Subcutaneous adipose tissue (tissue), 4 donors: ENCODE results near the gene MED13L. TPM values are rescaled to one million over a fixed set of nuclear protein-coding genes. Genes with fewer than 3 reads are reported as not detected.

ENCODE experiments used
- total RNA-seq, 4 donors: library from RNA; depleted of rRNA; stranded (reverse); fragments of >200 nt; gene quantifications; one replicate each; pipeline ENCODE4 v1.1.0, GENCODE V29; 2016
- TF ChIP-seq, protein P1 (sequence below): fragments of 450-650 bp; IDR thresholded peaks from one replicate; pipeline ENCODE4 v1.5.1; 2016; ENCODE audit warnings: low read depth, mild to moderate bottlenecking, control low read depth, antibody characterized with exemption, moderate library complexity

MED13L gene
- total RNA-seq, 4 donors from 2014 or later, result 164 to 285 (median 225) TPM

DNA sequence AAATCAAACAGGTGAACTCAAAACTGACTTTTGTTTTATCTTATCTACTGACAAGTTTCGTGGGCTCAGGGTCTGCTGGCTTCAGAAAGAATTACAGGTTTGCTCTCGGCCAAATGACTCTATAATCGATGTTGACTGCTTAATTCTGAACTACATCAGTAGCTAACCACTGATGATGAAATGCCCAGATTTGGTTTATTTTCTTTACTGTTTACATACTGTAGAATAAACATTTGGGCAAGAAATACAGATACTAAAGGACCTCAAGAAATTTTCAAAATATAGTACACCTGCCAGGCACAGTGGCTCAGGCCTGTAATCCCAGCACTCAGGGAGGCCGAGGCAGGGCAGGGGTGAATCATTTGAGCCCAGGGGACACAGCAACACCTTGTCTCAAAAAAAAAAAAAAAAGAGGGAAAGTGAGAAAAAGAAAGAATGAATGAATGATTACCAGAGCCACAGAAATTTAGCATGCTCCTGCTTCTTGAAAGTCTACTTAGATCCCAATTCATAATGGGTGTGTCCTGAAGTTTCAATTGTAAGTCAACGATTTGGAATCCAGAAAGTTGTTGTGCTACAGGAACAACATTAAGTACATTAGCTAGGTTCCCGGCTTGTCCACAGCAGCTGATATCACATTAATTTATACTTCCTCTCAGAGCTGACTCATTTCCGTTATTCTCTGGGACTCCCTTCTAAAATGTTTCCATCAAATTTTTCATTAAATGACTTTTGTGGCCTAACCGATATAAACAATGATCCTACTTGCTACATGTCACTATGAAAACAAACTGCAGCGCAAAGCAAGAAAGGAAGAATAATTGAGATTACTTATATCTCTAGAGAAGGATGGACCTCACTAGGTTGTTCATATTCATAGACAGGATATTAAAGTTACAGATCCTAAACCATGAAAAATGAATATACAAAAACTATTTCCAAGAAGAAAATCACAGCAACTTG, 134.3 kb downstream of the MED13L start:
- TF ChIP-seq, protein P1, sequence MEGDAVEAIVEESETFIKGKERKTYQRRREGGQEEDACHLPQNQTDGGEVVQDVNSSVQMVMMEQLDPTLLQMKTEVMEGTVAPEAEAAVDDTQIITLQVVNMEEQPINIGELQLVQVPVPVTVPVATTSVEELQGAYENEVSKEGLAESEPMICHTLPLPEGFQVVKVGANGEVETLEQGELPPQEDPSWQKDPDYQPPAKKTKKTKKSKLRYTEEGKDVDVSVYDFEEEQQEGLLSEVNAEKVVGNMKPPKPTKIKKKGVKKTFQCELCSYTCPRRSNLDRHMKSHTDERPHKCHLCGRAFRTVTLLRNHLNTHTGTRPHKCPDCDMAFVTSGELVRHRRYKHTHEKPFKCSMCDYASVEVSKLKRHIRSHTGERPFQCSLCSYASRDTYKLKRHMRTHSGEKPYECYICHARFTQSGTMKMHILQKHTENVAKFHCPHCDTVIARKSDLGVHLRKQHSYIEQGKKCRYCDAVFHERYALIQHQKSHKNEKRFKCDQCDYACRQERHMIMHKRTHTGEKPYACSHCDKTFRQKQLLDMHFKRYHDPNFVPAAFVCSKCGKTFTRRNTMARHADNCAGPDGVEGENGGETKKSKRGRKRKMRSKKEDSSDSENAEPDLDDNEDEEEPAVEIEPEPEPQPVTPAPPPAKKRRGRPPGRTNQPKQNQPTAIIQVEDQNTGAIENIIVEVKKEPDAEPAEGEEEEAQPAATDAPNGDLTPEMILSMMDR, result no peak

GRCh38 chr12:116141833-116142162, 135.7 kb downstream of the MED13L start:
- TF ChIP-seq, protein P1, result no peak

DNA sequence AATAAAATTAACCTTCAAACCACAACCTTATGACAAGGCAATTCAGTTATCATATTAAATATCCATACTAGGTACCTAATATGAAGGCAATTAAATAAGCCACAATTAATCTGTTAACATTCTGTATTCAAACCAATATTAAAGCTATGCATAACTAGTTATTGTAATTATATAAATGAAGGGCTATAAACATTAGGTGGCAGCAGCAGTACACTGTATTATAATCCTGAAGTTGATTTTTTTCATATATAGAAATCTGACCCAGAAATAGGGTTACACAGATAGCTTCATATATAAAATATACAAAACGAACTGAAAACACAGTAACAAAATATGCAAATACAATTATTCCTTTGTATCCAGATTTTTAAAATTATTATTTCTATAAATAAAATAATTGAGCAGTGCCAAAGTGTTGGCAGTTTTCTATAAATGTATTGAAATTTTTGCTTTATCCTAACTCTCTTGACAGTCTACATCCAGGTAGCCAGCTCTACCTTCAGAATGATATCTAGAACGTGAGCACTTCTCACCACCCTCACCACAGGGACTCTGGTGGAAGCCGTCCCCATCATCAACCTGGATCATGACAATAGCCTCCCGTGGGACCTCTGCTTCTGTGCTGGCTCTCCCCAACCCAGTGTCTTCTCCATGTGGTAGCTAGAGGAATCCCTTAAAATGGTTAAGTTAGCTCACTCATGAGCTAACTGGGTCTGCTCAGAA, 136.2 kb downstream of the MED13L start:
- TF ChIP-seq, protein P1, result no peak

GRCh38 chr12:116140529-116140928, 137.0 kb downstream of the MED13L start:
- TF ChIP-seq, protein P1, result no peak

DNA sequence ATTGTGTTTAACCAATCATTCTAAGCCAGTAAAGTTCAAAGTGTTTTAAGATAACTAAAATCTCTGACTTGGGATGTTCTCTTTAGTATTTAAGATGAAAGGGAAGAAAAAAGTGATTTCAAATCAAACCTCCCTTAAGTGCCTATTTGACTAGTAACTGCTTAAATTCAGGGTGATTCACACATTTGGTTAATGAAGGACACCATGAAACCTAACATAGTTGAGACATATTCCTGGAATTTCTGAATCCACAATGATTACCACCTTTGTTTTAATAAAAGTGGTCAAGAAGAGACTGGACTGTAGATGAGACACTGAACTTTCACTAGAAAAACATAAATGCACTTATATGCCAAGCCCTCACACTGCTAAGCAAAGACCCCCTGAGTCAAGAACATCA, 138.7 kb downstream of the MED13L start:
- TF ChIP-seq, protein P1, result no peak

DNA sequence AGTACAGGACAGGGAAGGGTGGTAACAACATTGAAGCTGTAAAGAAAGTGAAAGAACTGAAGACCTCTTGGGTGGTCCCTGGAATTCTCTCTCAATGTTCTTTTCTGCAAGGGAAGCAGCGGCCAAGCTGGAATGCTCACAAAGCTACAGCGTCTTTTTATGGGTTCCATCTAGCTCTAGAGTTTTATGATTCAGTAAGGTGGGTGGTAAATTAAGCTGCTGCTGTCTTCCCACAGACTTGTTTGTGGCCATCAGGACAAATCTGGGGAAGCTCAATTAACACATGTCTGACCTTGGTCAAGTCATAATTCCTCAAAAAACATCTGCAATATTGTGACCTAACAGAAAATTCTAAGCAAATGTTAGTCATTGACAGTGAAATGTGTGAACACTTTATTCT, 139.1 kb downstream of the MED13L start:
- TF ChIP-seq, protein P1, result no peak

- TF ChIP-seq, protein P1, result no peak
These were observed 140.2 kb downstream of the MED13L start for GRCh38 chr12:116137318-116137717.
